ENCODE data around the gene SLC26A4. TPM values are rescaled to one million over a fixed set of nuclear protein-coding genes. Genes with fewer than 3 reads are reported as not detected.

SLC26A4 gene
- total RNA-seq, 1 experiment from 2014 or later: 0.33 TPM

- no peak overlapping the region for H3K27ac ChIP-seq (ENCODE audit: insufficient read length, low read depth, low read length)
- H3K27ac Mint-ChIP-seq: no peak overlapping the region
- no peak overlapping the region for H4K5ac ChIP-seq (ENCODE audit: insufficient read length, low read depth, low read length)
- H2AK5ac ChIP-seq (ENCODE audit: insufficient read length, low read length): no peak overlapping the region
- no peak overlapping the region for H3T11ph ChIP-seq (ENCODE audit: low read length)
- H3K79me2 ChIP-seq (ENCODE audit: insufficient read depth, low read length): no peaks in the 10 kb centered on the region
- no peaks in the 10 kb centered on the region for H3K79me1 ChIP-seq (ENCODE audit: insufficient read depth, low read depth, low read length, poor library complexity, severe bottlenecking)
- H2AFZ ChIP-seq (ENCODE audit: low read length): no peak overlapping the region
- no peak overlapping the region for H2BK15ac ChIP-seq (ENCODE audit: low read depth, low read length)
- no peak overlapping the region for H2BK5ac ChIP-seq (ENCODE audit: insufficient read length, low read length)
- H3K23me2 ChIP-seq (ENCODE audit: insufficient read length, low read depth, low read length, poor library complexity, severe bottlenecking): no peaks in the 10 kb centered on the region
- H2BK12ac ChIP-seq (ENCODE audit: insufficient read length, low read depth, low read length): no peak overlapping the region
- no peak overlapping the region for H3K4ac ChIP-seq (ENCODE audit: low read depth, low read length)
- no peaks in the 10 kb centered on the region for H3K9me3 ChIP-seq (ENCODE audit: control insufficient read depth, low read depth, low read length)
- no peak overlapping the region for H3K14ac ChIP-seq (ENCODE audit: insufficient read depth, low read length)
- no peak overlapping the region for H4K8ac ChIP-seq (replicated peaks; ENCODE audit: insufficient read length, low read depth, low read length)
- H3K4me1 ChIP-seq (ENCODE audit: insufficient read depth, low read length): no peaks in the 10 kb centered on the region
- no peak overlapping the region for H2BK120ac ChIP-seq (ENCODE audit: low read depth, low read length, poor library complexity, severe bottlenecking)
- no peaks in the 10 kb centered on the region for H4K20me1 ChIP-seq (ENCODE audit: control insufficient read depth, insufficient read depth, insufficient read length)
- peaks cover 9% of the 10 kb centered on the region for H3K27me3 Mint-ChIP-seq (ENCODE audit: low read depth)
- no peaks in the 10 kb centered on the region for H3K36me3 Mint-ChIP-seq (ENCODE audit: insufficient read depth in 1 of 3, low read depth in 3 of 3)
- no CpG with 5 or more reads among the region's 1 CpG for WGBS (ENCODE audit: extremely low coverage, insufficient read length, low lambda C conversion rate)
- no peaks in the 10 kb centered on the region for H3K27me3 ChIP-seq (ENCODE audit: insufficient read depth, low read length)
- H2BK20ac ChIP-seq (ENCODE audit: low read depth, low read length, poor library complexity, severe bottlenecking): no peak overlapping the region
- H3K9ac ChIP-seq (ENCODE audit: extremely low read depth, insufficient read length, low read length): no peak overlapping the region
- H3K4me2 ChIP-seq (ENCODE audit: insufficient read depth, insufficient read length, low read length): no peak overlapping the region
- no peak overlapping the region for H3K23ac ChIP-seq (ENCODE audit: insufficient read length, low read depth, low read length)
- DNase-seq: no peak
- H3K4me3 Mint-ChIP-seq: no peak overlapping the region
- no peak overlapping the region for H3K56ac ChIP-seq (ENCODE audit: insufficient read length, low read depth, low read length)
- no peaks in the 10 kb centered on the region for H3K4me1 Mint-ChIP-seq
- H3K18ac ChIP-seq (ENCODE audit: insufficient read length, low read depth, low read length): no peak overlapping the region
- H3K9me3 Mint-ChIP-seq: peaks cover 4% of the 10 kb centered on the region in 2 experiments; a peak in 3 of 5 replicates
- H4K91ac ChIP-seq (ENCODE audit: insufficient read length, low read depth, low read length): no peak overlapping the region
- no peak for TF ChIP-seq CTCF (conservative IDR thresholded peaks at IDR 0.05)
Measured at GRCh38 chr7:107643938-107644308, 16.7 kb upstream of the SLC26A4 start.

Measured in H9 (cell line).